ENCODE results near the gene INPP5B.
"Not testable (repeated sequence)": the region's sequence is repeated elsewhere in the genome, so short reads cannot be mapped to it uniquely, and the experiment has no call there.

INPP5B gene

GRCh38 chr1:37946703-37947360, at the start of gene INPP5B:
INPP5B (minus strand) TSS chr1:37947053; CDS start chr1:37946308, 745 bp downstream.
- Mint-ChIP-seq H3K36me3 (ENCODE audit: low read depth) (no peaks in the 10 kb centered on the region), H3K4me1 (peaks cover 18% of the 10 kb centered on the region), H3K27ac (peak within 1 kb of the TSS; percentile 99)

GRCh38 chr1:37995751-37996345, 49.0 kb upstream of the INPP5B start:
- ATAC-seq: peak; percentile 81
- peaks cover 54% of the 10 kb centered on the region for H3K4me1 Mint-ChIP-seq
- peaks cover 27% of the 10 kb centered on the region for H3K36me3 Mint-ChIP-seq (ENCODE audit: low read depth)
- no peaks in the 10 kb centered on the region for H3K9me3 Mint-ChIP-seq
- H3K27ac Mint-ChIP-seq: peak overlapping the region; percentile 88
- H3K27me3 Mint-ChIP-seq: no peaks in the 10 kb centered on the region
- DNase-seq: peak; percentile 68
- H3K4me3 Mint-ChIP-seq: peak overlapping the region; percentile 70

More at GRCh38 chr1:37946703-37947360, at the start of gene INPP5B:
- Mint-ChIP-seq H3K4me3 (peak within 1 kb of the TSS; percentile 95), H3K9me3 (no peaks in the 10 kb centered on the region), H3K27me3 (no peaks in the 10 kb centered on the region)
- peak; percentile 83 for DNase-seq
- ATAC-seq: peak; percentile 95

- no peaks in the 10 kb centered on the region for H3K27me3 Mint-ChIP-seq
- H3K36me3 Mint-ChIP-seq (ENCODE audit: low read depth): peaks cover 27% of the 10 kb centered on the region
- peaks cover 53% of the 10 kb centered on the region for H3K4me1 Mint-ChIP-seq
- no peaks in the 10 kb centered on the region for H3K9me3 Mint-ChIP-seq
- peak overlapping the region; percentile 88 for H3K27ac Mint-ChIP-seq
- ATAC-seq: no peak
- DNase-seq: no peak
- peak overlapping the region; percentile 70 for H3K4me3 Mint-ChIP-seq
Measured at GRCh38 chr1:37994886-37995566, 48.2 kb upstream of the INPP5B start.

DNA sequence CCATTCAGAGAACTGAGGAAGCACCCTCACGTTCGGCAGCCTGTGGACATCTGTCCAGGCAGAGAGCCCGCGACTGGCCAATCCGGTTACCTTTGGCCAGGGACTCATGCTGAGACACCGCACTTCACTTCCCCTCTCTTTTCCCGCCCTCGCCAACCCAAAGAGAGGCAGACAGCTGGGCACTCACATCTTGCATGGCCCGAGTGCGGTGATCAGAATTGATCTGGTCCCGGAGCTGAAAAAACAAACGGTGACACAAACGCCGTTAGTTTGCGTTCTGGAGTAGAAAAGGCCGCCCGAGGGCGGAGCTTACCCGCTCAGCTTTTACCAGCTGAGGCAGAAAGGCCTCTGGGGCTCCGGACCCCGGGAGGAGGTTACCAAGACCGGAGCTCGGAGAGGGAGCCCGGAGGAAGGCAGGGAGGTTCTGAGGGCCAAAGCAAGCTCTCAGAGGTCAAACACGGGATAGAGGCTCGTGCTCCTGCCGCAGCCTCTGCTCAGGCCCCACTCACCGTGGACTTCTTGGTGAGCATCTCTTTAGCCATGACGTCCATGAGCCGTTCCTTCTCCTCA, 42.6 kb upstream of the INPP5B start:
- H3K4me3 Mint-ChIP-seq: peak overlapping the region; percentile 96

DNA sequence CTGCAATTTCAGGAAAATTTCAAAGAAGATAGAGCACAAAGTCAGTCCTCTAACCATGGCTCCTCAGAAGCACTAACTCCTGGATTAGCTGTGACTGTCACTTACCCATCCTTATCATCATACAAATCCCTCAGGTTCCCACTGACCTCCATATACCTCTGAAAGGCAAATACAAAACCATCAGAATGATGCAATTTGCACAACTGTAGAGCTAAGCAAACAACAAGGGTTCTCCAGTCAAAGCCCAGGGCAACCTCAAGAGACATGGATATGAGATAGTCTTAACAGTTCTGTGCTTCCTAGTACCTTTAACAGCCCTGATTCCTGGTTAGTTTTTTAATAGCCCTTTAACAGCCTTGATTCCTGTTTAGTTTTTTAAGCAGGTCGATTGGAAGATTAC, 40.8 kb upstream of the INPP5B start:
- Mint-ChIP-seq H3K27ac (peak overlapping the region; percentile 53), H3K36me3 (ENCODE audit: low read depth) (peaks cover 38% of the 10 kb centered on the region), H3K27me3 (no peaks in the 10 kb centered on the region), H3K4me3 (peak overlapping the region; percentile 96), H3K9me3 (no peaks in the 10 kb centered on the region), H3K4me1 (peaks cover 21% of the 10 kb centered on the region)
- DNase-seq (no peak), ATAC-seq (no peak)

More for the DNA sequence above, 42.6 kb upstream of the INPP5B start:
- Mint-ChIP-seq H3K27me3 (no peaks in the 10 kb centered on the region), H3K27ac (peak overlapping the region; percentile 90), H3K36me3 (ENCODE audit: low read depth) (peaks cover 34% of the 10 kb centered on the region), H3K4me1 (peaks cover 25% of the 10 kb centered on the region), H3K9me3 (no peaks in the 10 kb centered on the region)
- ATAC-seq: peak; percentile 5
- DNase-seq: peak; percentile 41

GRCh38 chr1:37983546-37983945, 36.7 kb upstream of the INPP5B start:
- H3K27me3 Mint-ChIP-seq: no peaks in the 10 kb centered on the region
- H3K27ac Mint-ChIP-seq: no peak overlapping the region
- no peaks in the 10 kb centered on the region for H3K9me3 Mint-ChIP-seq
- no peak for DNase-seq
- no peak overlapping the region for H3K4me3 Mint-ChIP-seq
- peaks cover 72% of the 10 kb centered on the region for H3K36me3 Mint-ChIP-seq (ENCODE audit: low read depth)
- no peak for ATAC-seq
- H3K4me1 Mint-ChIP-seq: peaks cover 14% of the 10 kb centered on the region

GRCh38 chr1:37978541-37978940, 31.7 kb upstream of the INPP5B start:
- Mint-ChIP-seq H3K27me3 (no peaks in the 10 kb centered on the region), H3K4me3 (no peak overlapping the region), H3K9me3 (peaks cover 5% of the 10 kb centered on the region), H3K27ac (peak overlapping the region; percentile 36), H3K4me1 (peaks cover 4% of the 10 kb centered on the region), H3K36me3 (ENCODE audit: low read depth) (peaks cover 73% of the 10 kb centered on the region)
- no peak for ATAC-seq
- no peak for DNase-seq

- H3K9me3 Mint-ChIP-seq, ATAC-seq, H3K27ac Mint-ChIP-seq, H3K27me3 Mint-ChIP-seq, DNase-seq, H3K4me3 Mint-ChIP-seq: not testable (repeated sequence)
- H3K4me1 Mint-ChIP-seq: peaks cover 15% of the 10 kb centered on the region
- H3K36me3 Mint-ChIP-seq (ENCODE audit: low read depth): peaks cover 76% of the 10 kb centered on the region
Measured at GRCh38 chr1:37975083-37975482, 28.2 kb upstream of the INPP5B start.

- Mint-ChIP-seq H3K9me3 (peaks cover 5% of the 10 kb centered on the region), H3K4me1 (peaks cover 15% of the 10 kb centered on the region), H3K27ac (peak overlapping the region; percentile 6), H3K36me3 (ENCODE audit: low read depth) (peaks cover 73% of the 10 kb centered on the region), H3K27me3 (no peaks in the 10 kb centered on the region), H3K4me3 (no peak overlapping the region)
- DNase-seq (no peak), ATAC-seq (no peak)
Measured at GRCh38 chr1:37974567-37974966, 27.7 kb upstream of the INPP5B start.

DNA sequence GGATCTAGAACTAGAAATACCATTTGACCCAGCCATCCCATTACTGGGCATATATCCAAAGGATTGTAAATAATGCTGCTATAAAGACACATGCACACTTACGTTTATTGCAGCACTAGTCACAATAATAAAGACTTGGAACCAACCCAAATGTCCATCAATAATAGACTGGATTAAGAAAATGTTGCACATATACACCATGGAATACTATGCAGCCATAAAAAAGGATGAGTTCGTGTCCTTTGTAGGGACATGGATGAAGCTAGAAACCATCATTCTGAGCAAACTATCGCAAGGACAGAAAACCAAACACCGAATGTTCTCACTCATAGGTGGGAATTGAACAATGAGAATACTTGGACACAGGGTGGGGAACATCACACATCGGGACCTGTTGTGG, 26.8 kb upstream of the INPP5B start:
- ATAC-seq, DNase-seq: not testable (repeated sequence)

GRCh38 chr1:37965301-37965700, 18.4 kb upstream of the INPP5B start:
- no peak for ATAC-seq
- Mint-ChIP-seq H3K4me1 (no peaks in the 10 kb centered on the region), H3K36me3 (ENCODE audit: low read depth) (peaks cover 47% of the 10 kb centered on the region)

More for the DNA sequence above, 26.8 kb upstream of the INPP5B start:
- not testable (repeated sequence) for H3K27ac Mint-ChIP-seq, H3K27me3 Mint-ChIP-seq, H3K4me3 Mint-ChIP-seq, H3K9me3 Mint-ChIP-seq
- Mint-ChIP-seq H3K36me3 (ENCODE audit: low read depth) (peaks cover 73% of the 10 kb centered on the region), H3K4me1 (peaks cover 13% of the 10 kb centered on the region)

DNA sequence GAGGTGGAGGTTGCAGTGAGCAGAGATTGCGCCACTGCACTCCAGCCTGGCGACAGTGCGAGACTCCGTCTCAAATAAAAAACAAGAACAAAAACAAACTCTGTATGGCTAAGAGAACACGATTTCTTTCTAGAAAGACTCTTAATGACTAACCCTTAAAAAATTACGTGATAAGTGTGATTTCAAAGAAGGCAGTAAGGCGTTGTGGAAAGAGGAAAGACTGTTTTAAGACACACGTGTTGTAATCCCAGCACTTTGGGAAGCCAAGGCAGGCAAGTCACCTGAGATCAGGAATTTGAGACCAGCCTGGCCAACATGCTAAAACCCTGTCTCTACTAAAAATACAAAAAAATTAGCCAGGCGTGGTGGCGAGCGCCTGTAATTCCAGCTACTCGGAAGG, 17.3 kb upstream of the INPP5B start:
- H3K4me3 Mint-ChIP-seq, ATAC-seq, H3K27ac Mint-ChIP-seq, DNase-seq, H3K27me3 Mint-ChIP-seq, H3K4me1 Mint-ChIP-seq, H3K9me3 Mint-ChIP-seq: not testable (repeated sequence)
- H3K36me3 Mint-ChIP-seq (ENCODE audit: low read depth): peaks cover 50% of the 10 kb centered on the region

More at GRCh38 chr1:37965301-37965700, 18.4 kb upstream of the INPP5B start:
- Mint-ChIP-seq H3K27me3 (no peaks in the 10 kb centered on the region), H3K4me3 (no peak overlapping the region), H3K9me3 (no peaks in the 10 kb centered on the region), H3K27ac (no peak overlapping the region)
- no peak for DNase-seq

DNA sequence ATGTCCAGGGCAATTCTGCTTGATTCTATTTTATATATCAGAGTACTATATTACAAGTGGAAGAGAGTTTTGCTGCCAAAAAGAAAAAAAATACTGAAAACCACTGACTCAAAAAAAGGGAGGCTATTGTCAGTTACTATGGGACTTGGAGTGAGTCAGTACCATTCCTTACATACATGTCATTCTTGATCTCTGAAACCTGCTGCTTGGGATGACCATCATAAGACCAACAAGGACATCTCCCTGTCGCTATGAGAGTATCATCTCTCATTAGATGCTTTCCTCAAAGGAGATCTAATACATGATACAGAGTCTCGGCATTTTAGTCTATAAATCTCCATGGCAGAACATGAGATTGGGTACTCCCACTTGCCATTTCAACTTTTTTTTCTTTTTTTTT, 11.8 kb upstream of the INPP5B start:
- Mint-ChIP-seq H3K27ac (no peak overlapping the region), H3K36me3 (ENCODE audit: low read depth) (peaks cover 34% of the 10 kb centered on the region)
- no peak for DNase-seq

GRCh38 chr1:37955685-37956084, 8.8 kb upstream of the INPP5B start:
- no peak overlapping the region for H3K4me3 Mint-ChIP-seq
- peaks cover 11% of the 10 kb centered on the region for H3K4me1 Mint-ChIP-seq
- H3K27ac Mint-ChIP-seq: no peak overlapping the region
- H3K9me3 Mint-ChIP-seq: no peaks in the 10 kb centered on the region
- H3K36me3 Mint-ChIP-seq (ENCODE audit: low read depth): peaks cover 23% of the 10 kb centered on the region
- ATAC-seq: no peak
- no peaks in the 10 kb centered on the region for H3K27me3 Mint-ChIP-seq
- DNase-seq: no peak

More for the DNA sequence above, 11.8 kb upstream of the INPP5B start:
- Mint-ChIP-seq H3K4me3 (no peak overlapping the region), H3K9me3 (no peaks in the 10 kb centered on the region), H3K27me3 (no peaks in the 10 kb centered on the region), H3K4me1 (no peaks in the 10 kb centered on the region)
- no peak for ATAC-seq
